Fibroblast of the aortic adventitia (primary cell): Measurements from ENCODE around the gene PLEKHH3. TPM values are rescaled to one million over a fixed set of nuclear protein-coding genes. Genes with fewer than 3 reads are reported as not detected.

Experiments used
- DNase-seq: peaks from one replicate; pipeline ENCODE4 v3.0.0-alpha.2; 2010; ENCODE audit warnings: low read depth
- H3K4me3 ChIP-seq: 2 replicates; pipeline ENCODE4 v1.5.1; 2011; ENCODE audit warnings: low read depth, mild to moderate bottlenecking, control low read depth, low read length, moderate library complexity
- CTCF ChIP-seq: IDR thresholded peaks from 2 replicates; pipeline ENCODE4 v1.5.1; 2011; ENCODE audit warnings: mild to moderate bottlenecking, low read length, control low read depth, inconsistent platforms; ENCODE audit not compliant: insufficient read depth
- total RNA-seq: library from RNA; depleted of rRNA; stranded (reverse); fragments of >200 nt; gene quantifications from 2 replicates; pipeline ENCODE4 v1.2.3, GENCODE V29; 2012; ENCODE audit warnings: low replicate concordance

Gene PLEKHH3
- total RNA-seq, 1 donor = 15.6 TPM

- H3K4me3 ChIP-seq = peak overlapping the region; percentile 93
- TF ChIP-seq CTCF = no peak
- peak; percentile 100 for DNase-seq
Observed at GRCh38 chr17:42677012-42677857, 441 bp upstream of the PLEKHH3 start.

GRCh38 chr17:42675965-42676423 is 800 bp downstream of the PLEKHH3 start:
- DNase-seq = peak; percentile 41
- no peak for TF ChIP-seq CTCF

GRCh38 chr17:42675348-42675964 is 1.3 kb downstream of the PLEKHH3 start:
- no peak for DNase-seq
- TF ChIP-seq CTCF = no peak
- H3K4me3 ChIP-seq = peak overlapping the region; percentile 93

More at GRCh38 chr17:42675965-42676423, 800 bp downstream of the PLEKHH3 start:
- peak overlapping the region; percentile 93 for H3K4me3 ChIP-seq

GRCh38 chr17:42674755-42675347 is 1.9 kb downstream of the PLEKHH3 start:
- H3K4me3 ChIP-seq = peak overlapping the region; percentile 93
- TF ChIP-seq CTCF = no peak
- no peak for DNase-seq

GRCh38 chr17:42673885-42674754 is 2.7 kb downstream of the PLEKHH3 start:
- TF ChIP-seq CTCF = peak; percentile 67
- H3K4me3 ChIP-seq = peak overlapping the region; percentile 93
- DNase-seq = peak; percentile 64

- DNase-seq = no peak
- TF ChIP-seq CTCF = no peak
- peak overlapping the region; percentile 93 for H3K4me3 ChIP-seq
Observed at GRCh38 chr17:42673266-42673884, 3.4 kb downstream of the PLEKHH3 start.
